Measurements from ENCODE around the gene FOXN4.

Gene FOXN4

GRCh38 chr12:109255377-109255776 is 53.7 kb downstream of the FOXN4 start:
- peak; percentile 14 for TF ChIP-seq CTCF (IDR thresholded peaks at IDR 0.05; ENCODE audit: insufficient read depth, low read depth, low read length, missing control alignments)
- no peak overlapping the region for H3K4me3 ChIP-seq (ENCODE audit: low read length)
- peak; percentile 11 for DNase-seq (ENCODE audit: low read depth)

GRCh38 chr12:109253913-109254544 is 55.1 kb downstream of the FOXN4 start:
- H3K4me3 ChIP-seq (ENCODE audit: low read length), result no peak overlapping the region
- no peak for TF ChIP-seq CTCF (IDR thresholded peaks at IDR 0.05; ENCODE audit: insufficient read depth, low read depth, low read length, missing control alignments)
- DNase-seq (ENCODE audit: low read depth), result no peak

DNA sequence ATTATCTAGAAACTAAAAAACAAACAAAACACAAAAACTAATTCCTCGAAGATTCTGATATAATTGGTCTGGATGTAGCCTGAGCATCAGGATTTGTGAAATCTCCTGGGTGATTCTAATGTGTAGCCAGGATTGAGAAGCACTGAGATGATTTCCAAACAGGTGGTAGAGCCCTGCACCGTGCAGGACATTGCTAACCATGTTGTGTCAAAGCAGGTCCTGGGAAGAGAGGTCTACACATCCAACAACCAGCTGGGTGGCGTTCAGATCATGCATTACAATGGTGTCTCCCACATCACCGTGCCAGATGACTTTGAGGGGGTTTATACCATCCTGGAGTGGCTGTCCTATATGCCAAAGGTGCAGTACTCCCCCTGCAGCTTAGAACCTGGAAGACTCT is 56.3 kb downstream of the FOXN4 start:
- no peak for TF ChIP-seq CTCF (IDR thresholded peaks at IDR 0.05; ENCODE audit: insufficient read depth, low read depth, low read length, missing control alignments)
- DNase-seq (ENCODE audit: low read depth), result no peak
- H3K4me3 ChIP-seq (ENCODE audit: low read length), result no peak overlapping the region

- TF ChIP-seq CTCF (IDR thresholded peaks at IDR 0.05; ENCODE audit: insufficient read depth, low read depth, low read length, missing control alignments), result no peak
- DNase-seq (ENCODE audit: low read depth), result no peak
Measured at GRCh38 chr12:109250523-109250922, 58.6 kb downstream of the FOXN4 start.

DNA sequence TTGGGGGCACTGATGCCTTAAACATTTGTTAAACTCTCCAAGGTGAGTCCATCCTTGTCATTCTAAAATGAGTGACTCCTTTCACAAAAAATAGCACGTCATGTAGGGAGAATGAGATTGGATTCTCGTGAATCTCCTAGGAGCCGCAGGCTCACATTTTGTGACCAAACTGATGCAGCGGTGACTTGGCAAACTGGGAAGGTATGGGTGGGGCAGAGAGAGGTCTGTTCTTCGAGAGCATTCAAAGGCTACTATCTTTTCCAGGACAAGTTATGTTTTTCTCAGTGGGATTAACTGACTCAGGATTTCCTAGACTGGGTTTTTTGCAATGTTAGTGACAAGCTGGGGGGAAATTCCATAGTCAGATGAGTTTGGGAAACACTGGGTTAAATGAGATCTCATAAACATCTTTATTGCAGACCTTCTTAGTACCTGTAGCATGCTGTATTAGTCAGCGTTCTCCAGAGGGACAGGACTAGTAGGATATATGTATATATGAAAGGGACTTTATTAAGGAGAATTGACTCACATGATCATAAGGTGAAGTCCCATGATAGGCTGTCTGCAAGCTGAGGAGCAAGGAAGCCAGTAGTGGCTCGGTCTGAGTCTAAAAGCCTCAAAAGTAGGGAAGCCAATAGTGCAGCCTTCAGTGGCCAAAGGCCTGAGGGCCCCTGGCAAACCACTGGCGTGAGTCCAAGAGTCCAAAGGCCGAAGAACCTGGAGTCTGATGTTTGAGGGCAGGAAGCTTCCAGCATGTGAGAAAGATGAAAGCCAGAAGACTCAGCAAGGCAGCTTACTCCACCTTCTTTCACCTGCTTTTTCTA is 61.0 kb downstream of the FOXN4 start:
- TF ChIP-seq CTCF (IDR thresholded peaks at IDR 0.05; ENCODE audit: insufficient read depth, low read depth, low read length, missing control alignments), result no peak
- no peak for DNase-seq (ENCODE audit: low read depth)
- no peak overlapping the region for H3K4me3 ChIP-seq (ENCODE audit: low read length)

More at GRCh38 chr12:109250523-109250922, 58.6 kb downstream of the FOXN4 start:
- H3K4me3 ChIP-seq (ENCODE audit: low read length), result no peak overlapping the region

DNA sequence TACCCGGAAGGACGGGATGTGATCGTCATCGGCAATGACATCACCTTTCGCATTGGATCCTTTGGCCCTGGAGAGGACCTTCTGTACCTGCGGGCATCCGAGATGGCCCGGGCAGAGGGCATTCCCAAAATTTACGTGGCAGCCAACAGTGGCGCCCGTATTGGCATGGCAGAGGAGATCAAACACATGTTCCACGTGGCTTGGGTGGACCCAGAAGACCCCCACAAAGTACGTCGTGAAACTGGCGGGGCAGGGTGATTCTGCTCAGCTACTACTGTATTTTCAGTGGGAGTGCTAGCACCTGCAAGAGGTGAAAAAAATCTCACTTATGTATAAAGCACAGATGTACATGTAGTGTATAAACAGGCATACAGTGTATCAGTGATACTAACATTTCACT is 62.9 kb downstream of the FOXN4 start:
- TF ChIP-seq CTCF (IDR thresholded peaks at IDR 0.05; ENCODE audit: insufficient read depth, low read depth, low read length, missing control alignments), result no peak
- H3K4me3 ChIP-seq (ENCODE audit: low read length), result no peak overlapping the region
- DNase-seq (ENCODE audit: low read depth), result no peak

Measured in epithelial cell of esophagus (primary cell).